ENCODE measurements around the gene HCST. TPM values are rescaled to one million over a fixed set of nuclear protein-coding genes. Genes with fewer than 3 reads are reported as not detected.

HCST gene
- total RNA-seq, 4 donors from 2014 or later = 1.3 TPM; not detected in 3

- no peaks in the 10 kb centered on the region for H3K36me3 ChIP-seq
- H3K9me3 ChIP-seq = no peaks in the 10 kb centered on the region
- WGBS, 2 donors = 4% methylated on average over 11 to 15 of the region's 28 CpGs
- intact Hi-C loops (cut with DNase I) = loop anchor here (5.0 kb wide), 1 partner anchor 52 kb away; no protein-coding TSS in a partner anchor
- TF ChIP-seq CTCF (IDR thresholded peaks at IDR 0.05) (peak in 1 of 6 experiments; percentile 11), POLR2A (IDR thresholded peaks at IDR 0.05) (no peak)
- H3K27ac ChIP-seq = no peak overlapping the region
- H3K4me1 ChIP-seq = peaks cover 0 to 6% (median 0%) of the 10 kb centered on the region in 3 donors
- peaks cover 0 to 21% (median 0%) of the 10 kb centered on the region in 4 donors for H3K27me3 ChIP-seq
- peak; percentile 32 for DNase-seq
- H3K4me3 ChIP-seq = no peak overlapping the region
Observed at GRCh38 chr19:35879770-35880317, 22.5 kb upstream of the HCST start.

- 20 to 22% methylated on average over 8 of the region's 8 CpGs for WGBS, 2 donors
- intact Hi-C loops (cut with DNase I) = loop anchor here (5.0 kb wide), 1 partner anchor 50 kb away; no protein-coding TSS in a partner anchor
- peaks cover 0 to 6% (median 0%) of the 10 kb centered on the region in 3 donors for H3K4me1 ChIP-seq
- H3K27me3 ChIP-seq = peaks cover 0 to 21% (median 0%) of the 10 kb centered on the region in 4 donors
- no peak overlapping the region for H3K4me3 ChIP-seq
- TF ChIP-seq CTCF (IDR thresholded peaks at IDR 0.05) (peak; percentile 30 to 62 (median 46)), POLR2A (IDR thresholded peaks at IDR 0.05) (no peak)
- peaks cover 0 to 8% (median 3%) of the 10 kb centered on the region in 3 donors for H3K36me3 ChIP-seq
- DNase-seq = no peak
- H3K27ac ChIP-seq = no peak overlapping the region
- H3K9me3 ChIP-seq = no peaks in the 10 kb centered on the region
Observed at GRCh38 chr19:35882114-35882832, 20.1 kb upstream of the HCST start.

- Histone ChIP-seq H3K4me1 (peaks cover 0 to 6% (median 0%) of the 10 kb centered on the region in 3 donors), H3K27ac (no peak overlapping the region), H3K9me3 (no peaks in the 10 kb centered on the region), H3K27me3 (peaks cover 0 to 8% (median 0%) of the 10 kb centered on the region in 4 donors), H3K4me3 (no peak overlapping the region), H3K36me3 (peaks cover 11 to 24% (median 14%) of the 10 kb centered on the region in 3 donors)
- TF ChIP-seq POLR2A (IDR thresholded peaks at IDR 0.05) = no peak
- TF ChIP-seq CTCF (IDR thresholded peaks at IDR 0.05) = no peak
- no peak for DNase-seq
- intact Hi-C loops (cut with DNase I) = loop anchor here (5.0 kb wide), 1 partner anchor 48 kb away; no protein-coding TSS in a partner anchor
- 55 to 58% methylated on average over 2 of the region's 2 CpGs for WGBS, 2 donors
Observed at GRCh38 chr19:35883882-35884281, 18.4 kb upstream of the HCST start.

- no peak overlapping the region for H3K27ac ChIP-seq
- H3K27me3 ChIP-seq = no peaks in the 10 kb centered on the region
- WGBS, 2 donors = 82 to 84% methylated on average over 4 to 6 of the region's 6 CpGs
- intact Hi-C loops (cut with DNase I) = no loop called here
- no peaks in the 10 kb centered on the region for H3K9me3 ChIP-seq
- no peak overlapping the region for H3K4me3 ChIP-seq
- TF ChIP-seq CTCF (IDR thresholded peaks at IDR 0.05) = no peak
- no peak for TF ChIP-seq POLR2A (IDR thresholded peaks at IDR 0.05)
- DNase-seq = no peak
- no peaks in the 10 kb centered on the region for H3K4me1 ChIP-seq
- H3K36me3 ChIP-seq = peaks cover 11 to 38% (median 28%) of the 10 kb centered on the region in 3 donors
Observed at GRCh38 chr19:35885225-35885738, 17.0 kb upstream of the HCST start.

GRCh38 chr19:35885904-35886303, 16.4 kb upstream of the HCST start:
- TF ChIP-seq POLR2A (IDR thresholded peaks at IDR 0.05) (no peak), CTCF (IDR thresholded peaks at IDR 0.05) (no peak)
- WGBS, 2 donors = 85 to 86% methylated on average over 8 of the region's 8 CpGs
- no peaks in the 10 kb centered on the region for H3K27me3 ChIP-seq
- peaks cover 11 to 44% (median 29%) of the 10 kb centered on the region in 3 donors for H3K36me3 ChIP-seq
- intact Hi-C loops (cut with DNase I) = no loop called here
- no peaks in the 10 kb centered on the region for H3K9me3 ChIP-seq
- no peak overlapping the region for H3K4me3 ChIP-seq
- no peaks in the 10 kb centered on the region for H3K4me1 ChIP-seq
- no peak for DNase-seq
- no peak overlapping the region for H3K27ac ChIP-seq
